HG02571 (cell line): ENCODE data around the gene GDPD3.

Experiments used
- ATAC-seq: cut with Tn5 transposase; IDR thresholded peaks from one replicate; pipeline ENCODE4 v1.9.1; 2021; ENCODE audit warnings: mild to moderate bottlenecking, moderate library complexity; ENCODE audit not compliant: unreplicated experiment

GDPD3 gene

DNA sequence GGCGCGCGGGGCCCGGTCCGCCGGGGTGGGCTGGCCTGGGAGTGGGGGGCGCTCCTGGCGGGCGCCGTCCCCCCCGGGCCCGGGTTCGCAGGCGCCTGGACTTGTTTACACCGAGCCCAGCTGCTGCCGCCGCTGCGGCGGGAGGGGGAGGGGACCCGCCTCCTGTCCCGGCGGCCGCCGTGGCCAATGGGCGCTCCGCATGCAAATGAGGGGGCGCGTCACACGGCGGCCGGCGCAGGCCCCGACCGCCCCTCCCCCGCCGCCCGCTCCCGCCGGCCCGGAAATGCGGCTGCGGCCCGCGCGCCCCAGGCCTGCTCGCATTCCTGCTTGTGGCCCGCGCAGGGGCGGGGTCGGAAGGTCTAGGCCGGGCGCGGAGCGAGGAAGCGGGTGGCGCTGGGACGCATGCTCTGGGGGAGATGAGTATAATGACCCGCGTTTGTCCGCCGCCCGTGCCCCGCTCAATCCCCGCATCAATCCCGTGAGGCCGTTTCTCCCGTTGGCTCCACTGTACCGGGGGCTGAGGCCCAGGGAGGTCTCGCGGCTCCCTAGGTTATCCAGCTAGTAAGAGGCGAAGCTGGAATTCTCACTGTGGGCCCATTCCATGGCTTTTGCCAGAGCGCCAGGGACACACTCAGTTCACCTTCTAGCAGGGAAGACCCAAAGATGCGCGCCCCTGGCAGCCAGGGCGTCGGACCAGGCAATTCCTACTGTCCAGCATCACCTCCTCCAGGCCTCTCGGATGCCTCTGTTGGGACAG, 17.1 kb downstream of the GDPD3 start, which contains the start of gene YPEL3:
Gene YPEL3, minus strand, starts transcription at position 109 of the 757 bp plus-strand sequence. CDS start 731 bp downstream, outside the sequence.
- peak; percentile 45 for ATAC-seq

DNA sequence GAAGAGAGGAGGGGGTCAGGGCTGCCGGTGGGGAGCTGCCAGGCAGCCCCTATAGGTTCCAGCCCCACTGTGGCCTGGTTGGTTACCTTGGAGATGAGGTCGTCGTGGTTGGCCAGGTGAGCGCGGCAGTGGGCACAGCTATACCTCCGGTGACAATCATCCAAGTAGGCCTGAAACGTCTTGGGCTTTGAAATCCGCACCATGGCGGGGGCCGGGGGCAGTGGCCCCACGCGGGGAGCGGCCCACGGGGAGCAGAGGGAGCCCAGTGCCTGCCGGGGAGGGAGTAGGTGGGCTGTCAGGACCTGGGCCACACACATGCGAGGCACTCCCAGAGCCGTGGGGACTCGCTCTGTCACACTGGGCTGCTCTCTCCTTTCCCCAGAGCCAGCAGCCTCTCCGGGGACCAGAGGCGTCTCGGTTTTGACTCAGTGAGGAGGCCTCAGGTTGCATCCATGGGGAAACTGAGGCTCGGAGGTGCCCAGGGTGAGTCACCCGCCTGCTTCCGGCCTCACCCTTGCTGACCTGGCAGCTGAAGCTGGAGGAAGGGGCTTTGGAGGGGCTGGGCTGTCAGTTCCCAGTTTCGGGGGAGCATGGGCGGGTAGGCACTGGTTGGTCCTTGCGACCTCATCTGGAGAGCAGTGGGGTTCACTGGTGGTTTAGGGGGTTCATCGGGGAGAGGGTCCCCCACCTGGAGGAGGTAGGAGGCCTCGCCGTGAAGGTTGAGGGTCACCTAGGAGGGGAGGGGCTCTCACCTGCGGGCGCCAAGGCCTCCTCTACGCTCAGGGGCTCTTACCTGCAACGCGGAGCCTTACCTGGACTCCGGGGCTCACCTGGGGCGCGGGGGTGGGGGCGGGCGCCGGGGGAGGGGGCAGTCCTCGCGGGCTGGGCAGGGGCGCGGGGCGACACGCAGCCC, 17.9 kb downstream of the GDPD3 start:
- no peak for ATAC-seq

DNA sequence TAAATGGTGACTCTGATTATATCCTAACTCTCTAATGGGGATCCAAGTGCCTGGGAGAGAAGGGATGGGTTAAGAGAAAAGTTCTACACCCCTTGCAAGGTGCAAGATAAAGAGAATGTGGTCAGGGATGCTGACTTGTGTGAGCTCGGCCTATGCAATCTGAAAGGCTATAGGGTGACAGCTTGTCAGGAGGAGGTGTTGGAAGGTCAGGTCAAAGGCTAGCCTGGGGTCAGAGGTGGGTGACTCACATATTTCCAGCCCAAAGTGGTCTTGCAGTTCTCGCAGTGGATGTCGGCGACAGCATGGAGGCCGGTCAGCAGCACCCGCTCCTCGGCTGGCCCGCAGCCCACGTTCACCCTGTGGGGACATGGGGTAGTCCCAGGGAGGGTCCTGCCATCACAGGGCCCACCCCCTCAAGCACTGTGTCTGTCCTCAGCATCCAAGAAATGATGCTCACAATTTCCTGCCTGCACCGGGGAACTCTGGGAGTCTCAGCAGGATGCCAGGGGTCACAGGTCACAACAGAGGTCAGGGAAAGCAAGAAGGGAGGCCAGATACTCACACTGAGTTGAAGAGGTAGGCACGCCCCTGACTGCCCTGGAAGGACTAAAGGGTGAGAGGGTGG, 18.7 kb downstream of the GDPD3 start:
- ATAC-seq: no peak

DNA sequence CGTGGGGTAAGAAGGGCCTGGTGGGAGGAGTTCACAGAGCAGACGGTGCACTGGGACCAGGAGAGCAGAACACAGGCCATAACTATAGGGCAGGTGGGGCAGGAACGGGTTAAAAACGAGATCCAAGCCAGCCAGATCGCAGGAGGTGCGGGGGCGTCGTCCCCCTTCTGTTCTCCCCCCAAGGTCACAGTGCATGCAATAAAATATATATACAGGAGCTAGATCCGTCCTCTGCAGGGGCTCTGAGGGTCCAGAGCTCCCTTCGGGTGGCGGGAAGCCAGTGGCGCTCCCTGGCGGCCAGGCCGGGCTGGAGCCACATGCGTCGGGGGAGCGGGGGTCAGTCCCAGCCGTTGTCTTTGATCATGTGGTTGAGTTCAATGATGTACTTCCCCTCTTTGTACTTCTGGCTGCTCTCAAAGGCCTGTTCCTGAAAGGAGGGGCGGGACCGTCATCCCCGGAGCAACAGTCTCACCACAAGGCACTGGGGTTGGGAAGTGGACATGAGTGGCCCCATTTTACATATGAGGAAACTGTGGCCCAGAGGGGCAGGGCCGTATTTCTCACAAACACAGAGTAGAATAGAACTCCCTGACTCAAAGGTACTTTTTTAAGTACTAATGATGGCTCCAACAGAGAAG, 20.8 kb downstream of the GDPD3 start:
- peak; percentile 39 for ATAC-seq

DNA sequence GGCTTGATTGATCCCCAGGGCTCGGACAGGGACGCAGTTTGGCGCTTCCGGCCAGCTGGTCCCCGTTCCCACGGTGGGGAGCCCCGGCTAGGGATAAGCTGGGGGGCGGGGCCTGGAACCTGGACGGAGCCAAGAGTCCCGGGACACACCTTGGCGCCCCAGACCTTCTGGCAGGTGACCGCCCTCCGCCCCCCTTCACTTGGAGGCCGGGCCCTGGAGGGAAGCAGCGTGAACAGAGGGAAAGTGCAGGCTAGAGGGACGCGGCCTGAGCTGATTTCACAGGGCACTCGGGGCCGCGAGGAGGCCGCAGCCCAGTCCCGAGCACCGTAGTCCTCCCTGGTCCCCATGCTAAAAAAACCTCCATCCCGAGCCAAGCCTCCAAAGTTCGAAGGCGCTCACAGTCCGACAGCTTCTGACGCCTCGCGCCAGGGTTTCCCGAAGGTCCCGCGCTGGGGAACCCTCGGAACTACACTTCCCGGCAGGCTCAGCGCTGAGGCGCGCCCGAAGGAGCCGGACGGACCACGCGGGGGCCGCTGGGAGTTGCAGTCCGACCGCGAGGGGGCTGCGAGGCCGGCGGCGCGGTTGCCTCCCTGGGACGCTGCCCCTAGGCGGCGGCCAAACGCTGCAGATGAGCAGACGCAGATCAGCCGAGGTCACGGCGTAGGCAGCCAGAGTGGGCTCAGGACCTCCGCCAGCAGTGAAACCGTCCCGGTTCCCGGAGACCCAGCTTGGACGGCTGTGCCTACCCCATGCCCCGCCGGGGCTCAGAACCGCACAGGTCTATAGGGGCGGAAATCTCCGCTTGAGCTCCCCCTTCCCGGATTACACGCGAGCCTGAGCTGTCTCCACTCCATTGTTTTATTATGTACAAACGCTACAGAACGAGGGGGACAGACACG, 21.6 kb downstream of the GDPD3 start, which contains the start of gene TBX6:
Gene TBX6, minus strand, starts transcription at position 451 of the 899 bp plus-strand sequence. CDS start 731 bp downstream, outside the sequence.
- ATAC-seq: peak; percentile 53

DNA sequence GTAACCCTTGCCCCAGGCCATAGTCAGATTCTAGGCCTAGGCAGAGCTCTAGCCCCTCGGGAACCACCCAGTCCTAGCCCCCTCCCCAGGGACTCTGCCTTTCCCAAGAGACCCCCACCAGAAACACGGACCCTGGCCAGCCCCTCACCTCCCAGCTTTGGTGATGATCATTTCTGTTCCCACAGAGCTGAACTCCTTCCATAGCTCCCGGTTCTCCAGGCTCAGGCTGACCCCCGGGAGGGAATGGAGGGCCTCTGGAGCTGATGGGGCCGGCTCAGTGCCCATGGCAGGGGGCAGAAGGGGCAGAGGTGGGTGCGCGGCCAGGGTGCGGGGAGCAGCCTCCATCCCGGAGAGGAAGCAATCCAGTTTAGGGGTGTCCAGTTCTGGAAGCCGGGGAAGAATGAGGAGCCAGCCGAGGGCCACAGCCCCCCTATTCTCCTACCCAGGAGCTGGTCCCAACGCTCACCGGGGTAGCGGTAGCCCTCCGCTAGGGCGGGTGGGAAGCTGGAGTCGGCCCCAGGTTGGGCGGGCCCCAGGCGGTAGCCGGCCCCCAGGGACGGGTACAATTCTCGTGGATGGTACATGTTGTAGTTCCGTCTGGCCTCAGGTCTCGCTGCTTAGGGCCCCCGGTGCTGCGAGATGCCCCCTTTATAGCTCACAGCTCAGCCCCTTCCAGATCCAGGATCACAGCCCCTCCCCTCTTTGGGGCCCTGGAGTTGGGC, 22.6 kb downstream of the GDPD3 start:
- ATAC-seq: no peak

DNA sequence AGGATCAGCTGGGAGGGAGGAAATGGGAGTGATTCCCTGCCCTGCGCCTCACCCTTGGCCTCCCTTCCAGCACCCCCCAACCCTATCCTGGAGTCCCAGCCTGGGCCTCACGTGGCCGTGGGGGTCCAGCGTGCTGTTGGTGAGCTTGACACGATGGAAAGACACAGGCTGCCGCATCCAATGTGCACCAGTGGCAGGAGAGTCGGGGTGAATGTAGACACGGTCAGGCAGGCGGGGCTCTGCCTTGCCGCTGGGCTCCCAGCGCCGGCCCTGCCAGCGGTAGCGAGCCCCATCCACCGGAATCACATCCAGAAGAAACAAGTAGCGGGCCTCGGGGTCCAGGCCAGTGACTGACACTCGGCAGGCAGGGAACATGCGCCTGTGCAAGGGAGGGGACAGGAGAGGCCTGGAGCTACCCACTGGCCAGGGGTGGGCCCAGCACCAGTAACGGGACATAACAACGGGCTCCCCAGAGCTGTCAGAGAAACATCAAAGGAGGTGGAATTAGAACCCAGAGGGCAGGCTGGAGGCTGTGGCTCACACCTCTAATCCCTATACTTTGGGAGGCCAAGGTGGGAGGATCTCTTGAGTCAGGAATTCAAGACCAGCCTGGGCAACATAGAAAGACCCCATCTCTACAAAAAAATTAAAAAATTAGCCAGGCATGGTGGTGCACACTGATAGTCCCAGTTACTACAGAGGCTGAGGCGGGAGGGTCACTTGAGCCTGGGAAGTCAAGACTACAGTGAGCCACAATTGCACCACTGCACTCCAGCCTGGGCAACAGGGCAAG, 24.3 kb downstream of the GDPD3 start:
- ATAC-seq: no peak

DNA sequence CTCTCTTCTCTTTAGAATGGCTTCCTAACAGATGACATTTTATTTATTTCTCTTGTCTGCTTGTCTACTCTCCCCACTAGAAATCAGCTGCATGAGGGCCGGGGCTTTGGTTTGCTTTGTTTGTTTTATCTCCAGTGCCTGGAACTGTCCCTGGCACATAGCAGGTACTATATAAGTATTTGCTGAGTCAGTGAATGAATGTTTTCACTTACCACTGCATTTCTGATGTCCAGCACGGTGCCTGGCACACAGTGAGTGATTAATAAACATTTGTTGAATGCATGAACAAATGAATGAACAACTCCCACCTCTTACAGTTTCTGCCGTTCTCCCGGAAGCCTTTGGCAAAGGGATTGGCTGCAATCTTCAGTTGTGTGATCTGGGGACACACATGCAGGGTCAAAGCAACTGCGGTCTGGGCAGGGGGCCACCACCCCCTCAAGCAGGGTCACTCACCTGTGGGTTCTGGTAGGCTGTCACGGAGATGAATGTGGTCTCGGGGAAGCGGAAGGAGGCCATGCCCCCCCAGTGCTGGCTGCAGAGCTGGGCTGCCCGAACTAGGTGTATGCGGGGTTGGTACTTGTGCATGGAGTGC, 25.0 kb downstream of the GDPD3 start:
- ATAC-seq: no peak

DNA sequence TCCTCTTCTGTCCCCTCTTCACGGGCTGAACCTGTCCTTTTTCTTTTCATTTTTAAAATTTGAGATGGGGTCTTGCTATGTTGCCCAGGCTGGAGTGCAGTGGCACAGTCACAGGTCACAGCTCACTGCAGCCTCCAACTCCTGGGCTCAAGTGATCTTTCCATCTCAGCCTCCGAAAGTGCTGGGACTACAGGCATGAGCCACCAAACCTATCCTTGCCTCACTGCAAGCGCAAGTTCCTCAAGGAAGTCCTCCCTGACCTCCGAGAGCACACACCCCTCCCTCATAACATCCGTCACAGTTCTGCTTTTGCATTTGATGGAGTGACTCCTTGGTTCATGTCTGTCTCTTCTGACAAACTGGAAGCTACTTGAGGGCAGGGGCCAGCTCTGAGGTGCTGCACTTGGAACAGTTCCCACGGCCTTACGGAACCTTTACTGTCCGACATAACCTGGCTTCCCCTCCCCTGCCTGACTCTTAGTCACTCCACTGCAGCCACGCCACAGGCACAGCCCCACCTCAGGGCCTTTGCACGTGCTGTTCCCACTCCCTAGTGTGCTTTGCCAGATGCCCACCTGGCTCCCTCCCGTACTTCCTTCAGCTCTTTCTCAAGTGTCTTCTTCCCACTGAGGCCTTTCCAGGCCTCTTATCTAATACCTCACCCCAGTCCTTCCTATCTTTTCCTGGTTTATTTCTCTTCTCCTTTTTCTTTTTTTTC, 26.0 kb downstream of the GDPD3 start:
- no peak for ATAC-seq

DNA sequence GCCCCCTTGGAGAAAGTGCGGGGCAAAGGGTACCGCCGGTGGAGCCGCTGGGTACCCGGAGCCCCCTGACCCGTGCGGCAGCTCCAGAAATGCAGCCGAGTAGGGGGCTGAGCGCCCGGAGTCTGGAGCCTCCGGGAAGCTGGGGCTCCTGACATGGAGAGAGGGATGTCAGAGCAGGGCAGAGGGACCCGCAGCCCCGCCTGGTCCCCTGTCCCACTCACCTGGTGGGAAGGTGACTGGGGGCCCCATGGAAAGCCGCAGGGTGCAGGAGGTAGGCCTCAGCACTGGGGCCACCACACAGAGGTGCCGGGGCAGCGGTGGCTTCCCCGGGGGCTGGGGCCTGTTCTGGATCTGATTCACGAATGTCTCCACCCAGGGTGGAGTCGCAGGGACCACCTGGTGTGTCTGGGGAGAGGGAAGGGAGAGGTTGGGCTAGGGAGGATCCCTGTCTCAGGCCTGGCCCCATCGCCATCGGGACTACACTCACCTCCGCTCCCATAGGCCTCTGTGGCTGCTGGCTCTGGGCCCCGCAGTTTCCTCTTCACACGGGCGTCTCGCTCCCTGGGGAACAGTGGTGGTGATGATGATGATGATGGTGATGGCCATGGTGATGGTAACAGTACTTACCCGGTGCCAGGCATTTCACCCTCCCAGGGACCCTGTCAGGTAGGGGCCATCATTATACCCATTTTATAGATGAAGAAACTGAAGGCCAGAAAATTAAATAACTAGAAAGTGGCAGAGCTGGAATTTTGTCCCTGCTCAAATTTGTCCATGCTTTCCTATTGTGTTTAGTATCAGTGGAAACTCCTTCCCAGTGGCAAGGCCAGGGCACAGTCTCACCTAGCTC, 26.8 kb downstream of the GDPD3 start:
- no peak for ATAC-seq

DNA sequence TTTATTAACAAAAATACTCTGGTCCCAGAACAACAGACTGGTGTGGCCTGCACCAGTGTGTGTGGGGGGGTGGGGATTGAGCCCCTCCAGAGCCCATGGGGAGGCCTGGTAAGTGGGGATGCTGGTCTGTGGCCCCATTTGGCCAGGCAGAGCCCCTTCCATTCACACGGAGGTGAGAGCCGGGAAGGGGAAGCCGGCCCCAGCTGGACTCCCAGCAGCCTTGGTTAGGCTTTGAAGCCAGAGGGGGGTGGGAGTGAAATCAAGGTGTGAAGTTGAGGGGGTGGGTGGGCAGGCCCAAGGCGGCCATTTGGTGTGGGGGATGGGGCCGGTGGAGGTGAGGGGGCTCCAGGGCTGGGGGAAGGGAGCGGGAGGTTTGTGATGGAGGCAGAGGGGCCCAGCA, 27.5 kb downstream of the GDPD3 start:
- no peak for ATAC-seq

DNA sequence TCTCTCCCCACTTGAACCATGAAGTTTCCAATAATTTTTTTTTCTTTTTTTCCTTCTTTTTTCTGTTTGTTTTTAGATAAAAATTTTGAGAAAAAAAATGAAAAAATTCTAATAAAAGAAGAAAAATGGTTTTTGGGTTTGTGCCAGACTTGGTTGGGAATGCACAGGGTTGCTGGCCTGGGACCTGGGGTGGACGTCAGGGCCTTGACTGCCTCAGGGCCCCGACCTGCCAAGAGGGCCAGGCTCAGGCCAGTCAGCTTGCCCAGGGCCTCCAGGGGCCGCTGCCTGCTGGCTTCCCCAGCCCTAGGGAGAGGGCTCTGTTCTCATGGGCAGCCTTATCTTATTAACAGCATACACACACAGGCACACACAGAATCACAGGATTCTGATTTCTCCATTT, 28.1 kb downstream of the GDPD3 start:
- no peak for ATAC-seq

DNA sequence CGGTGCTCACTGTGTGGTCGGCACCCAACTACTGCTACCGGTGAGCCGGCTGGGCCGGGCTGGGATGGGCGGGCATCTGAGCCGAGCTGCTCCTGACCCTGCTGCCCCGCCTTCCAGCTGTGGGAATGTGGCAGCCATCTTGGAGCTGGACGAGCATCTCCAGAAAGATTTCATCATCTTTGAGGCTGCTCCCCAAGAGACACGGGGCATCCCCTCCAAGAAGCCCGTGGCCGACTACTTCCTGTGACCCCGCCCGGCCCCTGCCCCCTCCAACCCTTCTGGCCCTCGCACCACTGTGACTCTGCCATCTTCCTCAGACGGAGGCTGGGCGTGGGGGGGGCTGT, 28.5 kb downstream of the GDPD3 start:
- ATAC-seq: no peak

DNA sequence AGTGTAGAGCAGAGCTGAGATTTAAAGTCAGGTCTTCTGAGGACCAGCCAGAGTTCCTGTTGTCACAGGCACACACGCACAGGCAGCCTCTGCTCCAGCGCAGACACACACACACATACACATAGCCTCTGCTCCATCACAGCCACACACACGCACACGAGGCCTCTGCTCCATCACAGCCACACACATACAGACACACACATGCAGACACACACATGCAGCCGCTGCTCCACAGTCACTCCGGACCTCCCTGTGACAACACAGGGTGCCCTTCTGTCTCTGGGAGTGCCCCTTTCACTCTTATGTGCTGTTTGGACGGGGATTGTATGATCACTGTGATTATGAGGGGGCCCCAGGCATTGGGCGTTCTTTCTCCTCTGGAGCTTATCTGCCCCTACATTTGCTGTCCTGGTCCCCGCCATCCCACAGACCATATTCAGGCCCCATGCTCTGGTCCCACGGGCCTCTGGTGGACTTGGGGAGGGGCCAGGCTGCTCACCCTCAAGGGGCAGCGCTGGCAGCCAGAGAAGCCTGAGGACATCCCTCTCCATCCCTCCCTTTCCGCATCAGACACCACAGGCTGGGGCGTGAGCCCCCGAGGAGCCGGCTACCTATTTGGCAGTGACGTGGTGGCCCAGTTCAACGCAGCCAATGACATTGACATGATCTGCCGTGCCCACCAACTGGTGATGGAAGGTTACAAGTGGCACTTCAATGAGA, 29.1 kb downstream of the GDPD3 start:
- no peak for ATAC-seq

DNA sequence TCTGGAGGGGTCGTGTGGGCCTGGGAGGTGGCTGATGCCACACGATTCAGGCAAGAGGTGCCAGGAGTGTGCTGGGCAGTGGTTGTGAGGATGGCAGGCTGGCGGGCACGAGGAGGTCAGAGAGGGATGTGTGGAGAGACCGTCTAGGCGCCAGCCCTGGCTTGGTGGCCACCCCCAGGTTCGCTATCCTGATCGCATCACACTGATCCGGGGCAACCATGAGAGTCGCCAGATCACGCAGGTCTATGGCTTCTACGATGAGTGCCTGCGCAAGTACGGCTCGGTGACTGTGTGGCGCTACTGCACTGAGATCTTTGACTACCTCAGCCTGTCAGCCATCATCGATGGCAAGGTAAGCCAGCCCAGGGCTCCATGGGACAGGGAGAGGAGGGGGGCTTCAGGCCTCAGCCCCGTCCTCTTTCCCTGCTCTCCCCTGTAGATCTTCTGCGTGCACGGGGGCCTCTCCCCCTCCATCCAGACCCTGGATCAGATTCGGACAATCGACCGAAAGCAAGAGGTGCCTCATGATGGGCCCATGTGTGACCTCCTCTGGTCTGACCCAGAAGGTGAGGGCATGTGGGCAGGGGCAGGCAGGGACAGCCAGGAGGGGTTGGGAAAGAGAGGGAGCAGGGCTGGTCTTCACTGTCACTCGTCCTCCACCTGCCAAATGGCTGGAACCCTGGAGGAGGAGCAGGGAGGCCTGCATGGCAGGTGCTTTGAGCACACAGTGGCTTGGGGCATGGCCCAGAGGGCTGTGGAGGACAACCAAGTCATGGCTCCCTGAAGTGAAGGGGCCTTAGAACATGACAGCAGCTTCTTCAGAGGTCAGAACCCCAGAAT, 29.9 kb downstream of the GDPD3 start:
- no peak for ATAC-seq
